Fibroblast of skin of right biceps (primary cell): ENCODE data around the gene LDAF1.

ENCODE experiments used
- DNase-seq: peaks from one replicate; pipeline ENCODE4 v3.0.0-alpha.2; 2013

Gene LDAF1

DNA sequence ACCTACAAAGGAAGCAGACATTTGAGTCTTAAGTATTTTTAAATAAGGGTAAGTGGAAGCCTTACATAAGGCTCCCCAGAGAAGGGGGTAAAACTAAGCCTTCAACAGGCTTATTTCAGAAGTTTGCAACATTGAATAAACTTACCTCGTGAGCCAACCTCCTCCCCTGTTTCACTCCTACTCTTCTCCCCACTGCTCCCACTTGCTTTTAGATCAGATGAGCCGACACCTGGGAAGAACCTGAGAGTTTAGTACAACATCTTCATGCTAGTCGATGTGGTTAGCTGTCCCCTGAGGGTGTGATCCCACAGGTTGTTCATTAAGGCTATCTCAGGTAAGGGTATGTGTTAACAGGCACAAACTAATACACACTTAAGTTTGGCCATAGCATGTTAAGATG lies 39.1 kb downstream of the LDAF1 start:
- DNase-seq, result no peak

DNA sequence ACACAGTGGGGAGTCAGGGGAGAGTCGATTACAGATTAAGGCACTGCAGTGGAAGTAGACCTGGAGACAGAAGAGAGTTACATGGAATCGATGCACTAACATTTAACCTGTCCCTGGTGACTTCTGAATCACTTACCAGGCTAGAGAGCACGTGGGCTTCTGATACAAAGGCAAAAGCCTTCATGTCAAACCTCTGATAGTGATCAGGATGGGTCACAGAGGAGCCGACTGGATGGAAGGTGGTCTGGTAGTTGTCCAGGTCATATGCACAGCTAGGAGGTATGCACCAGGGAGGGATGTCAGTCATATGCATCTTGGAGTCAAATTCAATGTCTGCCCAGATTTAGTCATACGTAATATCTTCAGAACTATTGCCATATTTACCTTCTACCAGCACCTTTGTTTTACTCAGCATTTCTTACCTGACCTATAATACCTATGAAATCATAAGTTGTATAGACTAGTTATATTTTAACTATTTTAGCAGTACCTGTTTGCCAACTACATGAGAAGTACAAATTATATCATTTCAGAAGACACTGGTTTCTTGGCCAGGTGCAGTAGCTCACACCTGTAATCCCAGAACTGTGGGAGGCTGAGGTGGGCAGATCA lies 41.2 kb downstream of the LDAF1 start:
- DNase-seq, result no peak

DNA sequence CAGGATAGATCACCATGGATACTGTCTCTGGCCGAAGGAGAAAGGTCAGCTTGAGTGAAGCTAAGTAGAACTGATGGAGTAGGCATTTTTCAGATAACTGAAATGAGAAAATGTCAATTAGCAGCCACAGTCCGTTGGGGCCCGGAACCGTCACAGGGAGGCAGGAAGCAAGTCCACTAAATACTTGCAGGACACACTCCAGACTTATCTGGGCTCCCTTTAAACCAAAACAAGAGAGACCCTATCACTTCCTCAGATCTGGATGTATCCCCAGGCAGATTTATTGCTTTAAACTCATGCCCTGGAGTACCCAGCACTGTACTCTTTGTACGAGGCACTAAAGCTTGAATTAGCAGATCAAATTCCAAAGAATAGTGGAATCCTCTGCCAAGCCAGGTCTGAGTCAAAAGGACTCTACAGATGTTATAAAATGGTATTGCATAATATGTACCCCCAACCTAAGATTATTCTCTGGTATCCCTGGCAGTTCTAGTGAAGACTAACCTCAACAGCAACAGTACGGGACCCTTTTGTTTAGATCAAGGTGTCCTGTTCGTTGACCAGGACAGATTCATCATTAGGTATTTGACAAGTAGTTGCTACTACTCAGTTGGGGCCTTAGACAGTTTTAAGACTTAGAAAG lies 44.8 kb downstream of the LDAF1 start:
- DNase-seq, result no peak

- DNase-seq, result no peak
These were observed 46.8 kb downstream of the LDAF1 start for GRCh38 chr16:21205303-21205702.

DNA sequence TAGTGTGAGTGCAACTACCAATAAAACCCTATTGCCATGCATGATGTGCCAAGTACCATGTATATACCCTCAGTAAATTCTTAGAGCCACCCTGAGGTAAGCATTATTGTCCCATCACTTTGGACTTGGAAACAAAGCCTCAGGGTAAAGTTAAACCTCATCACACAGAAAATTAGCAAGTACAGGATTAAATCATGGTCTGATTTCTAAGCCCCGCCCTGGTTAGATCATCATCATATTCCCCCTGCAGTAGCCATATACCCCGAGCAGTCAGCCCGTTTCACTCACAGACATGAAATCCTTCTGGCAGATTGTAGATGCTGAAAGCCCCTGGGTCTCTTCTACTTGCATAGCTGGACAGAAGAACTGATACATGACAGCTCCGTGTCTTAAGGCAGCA lies 48.1 kb downstream of the LDAF1 start:
- no peak for DNase-seq

DNA sequence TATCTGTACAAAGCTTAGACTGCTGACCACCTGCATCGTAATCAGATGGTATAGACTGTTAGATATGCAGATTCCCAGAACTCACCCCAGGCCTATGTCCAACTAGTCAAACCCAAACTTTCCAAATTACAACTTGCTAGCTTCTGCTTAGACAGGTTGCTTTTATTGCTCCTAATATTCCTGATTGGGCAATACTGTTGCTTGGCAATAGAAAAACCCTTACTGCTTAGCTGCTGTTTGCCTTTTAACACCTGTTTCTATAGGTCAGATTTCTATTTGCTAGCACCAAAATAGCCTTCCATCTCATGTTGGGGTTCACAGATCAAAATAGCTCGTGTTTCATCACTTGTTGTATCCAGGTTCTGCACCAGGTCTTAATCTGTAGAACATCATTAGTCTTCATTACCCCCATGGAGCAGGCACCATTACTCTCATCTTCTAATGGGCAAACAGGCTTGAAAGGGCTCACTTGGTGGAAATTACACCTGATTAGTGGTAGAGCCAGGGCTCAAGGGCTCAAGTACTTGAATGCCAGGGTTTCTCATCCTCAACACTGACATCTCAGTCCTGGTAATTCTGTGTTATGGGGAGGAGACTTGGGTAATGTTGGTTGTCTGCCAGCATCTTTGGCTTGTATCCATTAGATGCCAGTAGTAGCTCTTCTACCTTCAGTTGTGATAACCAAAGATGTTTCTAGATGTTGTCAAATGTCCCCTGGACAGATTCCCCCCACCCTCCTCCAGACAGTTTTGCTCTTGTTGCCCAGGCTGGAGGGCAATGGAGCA lies 50.2 kb downstream of the LDAF1 start:
- no peak for DNase-seq

DNA sequence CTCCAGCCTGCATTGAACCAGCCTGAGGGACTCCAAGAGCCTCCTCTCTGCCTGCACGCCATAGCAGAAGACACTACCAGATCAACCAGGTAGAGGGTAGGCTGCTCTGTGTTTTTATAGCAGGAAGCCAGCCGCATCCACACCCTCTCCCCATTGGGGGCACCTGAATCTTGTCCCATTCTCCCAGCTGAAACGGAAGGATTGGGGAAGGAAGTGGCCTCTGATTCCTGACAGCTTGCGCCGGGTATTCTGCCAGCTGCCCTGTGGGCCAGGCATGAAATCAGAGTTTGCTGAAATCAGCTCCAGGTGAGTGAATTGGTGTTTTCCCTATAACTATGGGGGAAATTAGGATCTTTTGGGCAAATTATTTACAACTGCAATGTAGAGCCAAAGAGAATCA lies 53.0 kb downstream of the LDAF1 start, which contains the start of gene ZP2:
TSS of gene ZP2 (minus strand) at position 89 of the 400 bp plus-strand sequence. CDS start at position 62, 27 bp downstream.
- DNase-seq, result no peak

DNA sequence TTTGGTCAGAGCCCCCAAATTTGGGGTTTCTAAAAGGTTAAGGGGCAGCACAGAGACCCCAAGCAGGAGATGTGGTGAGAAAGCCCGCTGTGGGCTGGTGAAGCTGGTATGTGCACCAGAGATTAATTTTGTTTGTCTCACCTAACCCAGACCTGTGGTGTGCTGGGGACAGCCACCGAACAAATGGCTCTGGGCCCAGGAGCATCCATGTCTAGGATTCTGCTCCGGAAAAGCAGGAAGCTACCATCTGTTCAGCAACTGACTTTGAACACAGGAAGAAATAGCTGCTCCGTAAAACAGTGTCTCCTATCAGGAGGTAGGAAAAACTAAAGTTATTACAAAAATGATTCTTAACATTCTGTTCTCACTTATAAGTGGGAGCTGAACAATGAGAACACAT lies 55.6 kb downstream of the LDAF1 start:
- DNase-seq, result no peak

DNA sequence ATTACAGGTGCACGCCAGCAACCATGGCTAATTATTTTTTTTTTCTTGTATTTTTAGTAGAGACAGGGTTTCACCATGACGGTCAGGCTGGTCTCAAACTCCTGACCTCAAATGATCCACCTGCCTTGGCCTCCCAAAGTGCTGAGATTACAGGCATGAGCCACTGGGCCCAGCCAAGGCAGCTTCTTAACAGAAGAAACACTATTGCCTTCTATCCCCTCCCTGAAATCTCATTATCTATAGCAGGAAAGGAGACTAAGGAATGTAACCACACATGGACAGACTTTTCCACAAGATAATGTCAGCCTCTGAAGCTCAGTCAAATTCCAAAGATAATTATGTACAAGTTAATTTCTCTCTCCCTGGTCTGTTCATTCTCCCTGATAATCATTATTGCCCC lies 58.6 kb downstream of the LDAF1 start:
- DNase-seq, result no peak

GRCh38 chr16:21218153-21218552 lies 59.7 kb downstream of the LDAF1 start:
- DNase-seq, result no peak

DNA sequence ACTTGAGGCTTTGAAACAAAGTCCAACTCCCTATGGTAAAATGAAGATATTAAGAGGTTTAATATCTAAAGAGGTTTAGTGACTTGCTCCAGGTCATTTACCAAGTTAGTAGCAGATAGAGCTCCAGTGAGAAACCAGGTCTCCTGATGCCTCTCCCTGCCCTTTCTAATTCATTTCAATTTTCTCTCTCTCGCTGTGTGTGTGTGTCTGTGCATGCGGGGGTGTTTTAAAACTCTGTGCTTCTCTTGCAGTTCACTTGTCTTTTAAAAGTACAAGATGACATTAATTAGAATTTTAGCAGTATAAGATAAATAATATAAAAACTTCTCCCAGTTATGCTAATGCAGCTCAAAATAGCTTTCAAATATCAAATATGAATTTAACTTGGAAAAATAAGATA lies 61.1 kb downstream of the LDAF1 start:
- DNase-seq, result no peak

DNA sequence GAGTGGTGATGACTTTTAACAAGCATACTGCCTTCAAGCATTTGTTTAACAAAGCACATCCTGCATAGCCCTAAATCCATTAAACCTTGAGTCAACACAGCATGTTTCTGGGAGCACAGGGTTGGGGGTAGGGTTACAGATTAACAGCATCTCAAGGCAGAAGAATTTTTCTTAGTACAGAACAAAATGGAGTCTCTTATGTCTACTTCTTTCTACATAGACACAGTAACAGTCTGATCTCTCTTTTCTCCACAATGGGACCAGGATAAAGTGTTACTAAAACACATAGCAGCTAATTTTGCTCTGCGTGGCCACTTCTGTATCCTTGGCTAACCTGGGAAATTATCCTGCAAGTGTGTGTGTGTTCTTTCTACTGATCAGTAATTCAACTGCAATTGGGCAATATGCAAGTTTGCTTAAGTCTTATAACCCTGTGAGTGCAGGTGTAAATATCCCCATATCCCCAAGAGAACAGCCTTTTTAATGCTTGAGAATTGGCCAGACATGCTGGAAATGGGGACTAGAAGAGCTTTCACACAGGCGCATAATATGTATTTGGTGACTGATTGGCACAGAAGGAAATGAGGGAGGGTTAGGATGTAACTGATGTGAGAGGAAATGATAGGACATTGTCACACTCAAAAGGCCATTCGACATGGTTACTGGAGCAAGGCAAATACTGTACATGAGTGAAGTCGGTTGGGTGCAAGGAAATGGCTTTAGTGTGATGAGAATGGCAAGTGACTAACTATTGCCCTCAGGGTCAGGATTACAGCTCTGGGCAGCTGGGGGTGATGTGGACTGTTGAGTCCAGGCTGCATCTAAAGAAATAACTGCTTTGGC lies 64.2 kb downstream of the LDAF1 start:
- DNase-seq, result no peak

GRCh38 chr16:21223787-21224186 lies 65.3 kb downstream of the LDAF1 start:
- DNase-seq, result no peak

- DNase-seq, result no peak
These were observed 66.3 kb downstream of the LDAF1 start for GRCh38 chr16:21224800-21225199.

DNA sequence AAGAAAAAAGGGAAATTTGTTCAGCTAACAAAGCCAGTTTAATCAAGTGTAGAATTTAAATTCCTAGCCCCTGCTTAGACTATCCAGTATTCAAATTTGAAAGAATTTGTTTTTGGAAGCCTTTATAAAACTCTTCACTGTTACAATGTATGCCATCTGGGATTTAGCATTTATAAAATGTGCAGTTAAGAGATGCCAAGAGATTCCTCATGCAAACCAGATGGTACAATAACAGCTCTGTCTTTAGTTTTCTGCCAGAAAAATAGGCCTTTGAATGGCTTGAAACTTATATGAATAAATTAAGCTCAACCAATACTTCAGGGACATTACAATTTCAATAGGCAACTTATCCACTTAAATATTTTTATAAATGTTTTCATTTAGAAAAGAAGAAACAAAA lies 68.3 kb downstream of the LDAF1 start:
- no peak for DNase-seq

GRCh38 chr16:21227866-21228265 lies 69.4 kb downstream of the LDAF1 start:
- DNase-seq, result no peak

DNA sequence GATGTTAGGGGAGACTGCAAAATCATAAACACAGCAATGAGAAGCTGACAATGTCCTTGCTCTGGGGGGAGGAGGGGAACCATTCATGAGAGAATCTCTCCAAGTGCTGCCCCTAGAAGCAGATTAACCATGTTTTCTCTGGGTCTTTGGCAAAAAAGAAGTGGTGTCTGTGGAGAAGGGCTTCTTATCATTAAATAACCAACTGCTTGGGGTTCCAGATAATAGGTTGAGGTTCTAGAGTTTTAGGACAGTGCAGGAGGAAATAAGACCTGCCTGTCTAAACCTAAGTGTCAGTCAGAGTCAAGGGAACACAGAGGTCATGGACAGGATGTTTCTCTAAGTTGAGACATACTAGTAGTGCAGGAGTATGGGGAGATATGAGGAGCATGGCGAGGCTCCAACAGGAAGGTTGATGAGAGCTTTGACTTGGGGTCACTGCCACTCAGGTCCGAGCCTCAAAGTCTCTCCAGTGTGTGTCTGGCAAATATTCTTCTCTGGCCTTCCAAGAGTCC lies 69.9 kb downstream of the LDAF1 start:
- DNase-seq, result no peak
